Skeletal muscle cell (primary cell): ENCODE data around the gene SCGB1A1.
A peak's percentile ranks its signal among the peaks of the same experiment; 100 is the strongest.
"Not testable (repeated sequence)": the region's sequence is repeated elsewhere in the genome, so short reads cannot be mapped to it uniquely, and the experiment has no call there.

Experiments
- DNase-seq: peaks from one replicate; pipeline ENCODE4 v3.0.0-alpha.2; 2010; ENCODE audit warnings: low read depth
- H3K4me3 ChIP-seq: 2 replicates; pipeline ENCODE4 v1.5.1; 2011; ENCODE audit warnings: low read depth, mild to moderate bottlenecking, control low read depth, low read length, moderate library complexity

Gene SCGB1A1, protein sequence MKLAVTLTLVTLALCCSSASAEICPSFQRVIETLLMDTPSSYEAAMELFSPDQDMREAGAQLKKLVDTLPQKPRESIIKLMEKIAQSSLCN

GRCh38 chr11:62418733-62419132 is at the start of gene SCGB1A1:
TSS of gene SCGB1A1 (plus strand) at chr11:62419033. CDS start at chr11:62419096, 63 bp downstream.
- DNase-seq: no peak
- no peak within 1 kb of the TSS for H3K4me3 ChIP-seq

GRCh38 chr11:62370743-62371440 is 47.9 kb upstream of the SCGB1A1 start:
- no peak overlapping the region for H3K4me3 ChIP-seq
- DNase-seq: no peak

DNA sequence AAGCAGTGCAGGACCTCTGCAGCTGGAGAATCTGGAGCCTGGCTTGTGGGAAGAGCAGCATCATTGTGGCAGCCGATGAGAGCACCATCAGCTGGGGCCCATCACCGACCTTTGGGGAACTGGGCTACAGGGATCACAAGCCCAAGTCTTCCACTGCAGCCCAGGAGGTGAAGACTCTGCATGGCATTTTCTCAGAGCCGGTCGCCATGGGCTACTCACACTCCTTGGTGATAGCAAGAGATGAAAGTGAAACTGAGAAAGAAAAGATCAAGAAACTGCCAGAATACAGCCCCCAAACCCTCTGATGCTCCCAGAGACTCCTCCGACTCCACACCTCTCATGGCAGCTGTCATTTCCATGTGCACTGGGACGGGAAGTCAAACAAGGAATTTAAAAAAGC is 46.0 kb upstream of the SCGB1A1 start:
- no peak for DNase-seq
- H3K4me3 ChIP-seq: no peak overlapping the region

DNA sequence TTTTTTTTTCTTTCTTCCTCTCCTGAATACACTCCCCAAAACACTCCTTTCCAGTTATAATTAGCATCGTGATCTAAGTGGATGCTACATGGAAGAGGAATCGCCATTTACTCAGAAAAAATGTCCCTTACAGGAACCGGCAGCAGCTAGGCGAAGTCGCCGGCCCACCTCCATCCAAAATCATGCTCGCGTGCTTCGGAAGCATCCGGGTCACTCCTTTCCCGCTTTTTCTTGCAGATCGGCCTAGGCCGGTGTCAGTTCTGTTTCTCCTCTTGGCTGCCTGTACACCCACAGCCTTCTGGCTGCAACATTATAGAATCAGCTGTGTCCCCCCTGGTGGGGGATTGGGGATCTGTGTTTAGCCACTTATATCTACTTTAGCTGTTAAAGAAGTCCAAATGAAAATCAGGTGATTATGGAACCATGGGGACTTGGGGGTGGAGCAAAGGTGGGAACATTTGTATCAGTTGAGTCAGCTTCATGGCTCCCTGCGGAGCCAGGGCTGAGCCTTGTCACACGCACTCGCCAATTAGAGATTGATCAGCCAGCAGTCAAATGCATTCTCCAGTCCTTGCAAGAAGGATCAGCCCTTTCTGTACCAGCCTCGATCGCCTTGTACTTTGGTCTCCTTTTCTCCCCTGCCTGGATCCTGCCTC is 45.2 kb upstream of the SCGB1A1 start:
- H3K4me3 ChIP-seq: no peak overlapping the region
- no peak for DNase-seq

GRCh38 chr11:62374801-62375200 is 44.0 kb upstream of the SCGB1A1 start:
- DNase-seq: no peak
- H3K4me3 ChIP-seq: no peak overlapping the region

- DNase-seq, H3K4me3 ChIP-seq: not testable (repeated sequence)
Measured at GRCh38 chr11:62378459-62379063, 40.3 kb upstream of the SCGB1A1 start.

DNA sequence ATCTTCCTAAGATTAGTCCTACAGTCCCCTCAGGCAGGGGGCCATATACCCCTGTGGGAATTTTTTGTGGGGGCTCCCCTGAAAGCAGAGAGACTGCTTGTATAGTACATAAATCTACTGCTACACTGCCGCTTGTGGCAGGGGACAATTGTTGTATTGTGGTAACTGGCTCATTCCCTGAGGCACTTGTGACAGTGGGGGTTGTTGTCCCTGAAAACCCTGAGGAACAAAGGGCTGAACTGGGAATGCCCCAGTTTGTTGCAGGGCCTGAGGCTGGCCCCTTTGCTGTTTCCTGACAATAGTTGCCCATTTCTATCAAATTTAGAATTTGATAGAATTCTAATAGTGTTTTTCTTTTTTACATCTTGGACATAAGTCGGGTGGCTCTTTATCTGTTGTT is 39.2 kb upstream of the SCGB1A1 start:
- not testable (repeated sequence) for H3K4me3 ChIP-seq, DNase-seq

DNA sequence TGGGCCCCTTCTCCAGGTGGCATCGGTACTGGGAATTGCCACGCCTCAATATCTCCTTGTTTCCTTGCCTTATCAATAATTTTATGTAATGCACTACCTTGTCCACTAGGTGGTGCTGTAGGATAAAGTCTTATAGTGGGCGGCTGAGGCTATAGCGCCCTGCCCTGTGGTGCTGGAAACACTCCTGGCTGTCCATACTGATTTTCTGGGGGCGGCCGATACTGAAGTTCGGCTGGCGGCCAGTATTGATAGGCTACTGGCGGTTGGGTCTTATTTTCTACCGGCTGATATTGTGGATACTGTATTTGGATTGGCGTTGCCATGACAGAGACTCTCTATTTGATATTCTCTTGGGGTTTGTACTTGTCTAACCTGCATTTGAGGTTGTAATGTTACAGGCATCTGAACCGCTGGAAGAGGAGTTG is 38.0 kb upstream of the SCGB1A1 start:
- peak; percentile 18 for DNase-seq
- H3K4me3 ChIP-seq: not testable (repeated sequence)

DNA sequence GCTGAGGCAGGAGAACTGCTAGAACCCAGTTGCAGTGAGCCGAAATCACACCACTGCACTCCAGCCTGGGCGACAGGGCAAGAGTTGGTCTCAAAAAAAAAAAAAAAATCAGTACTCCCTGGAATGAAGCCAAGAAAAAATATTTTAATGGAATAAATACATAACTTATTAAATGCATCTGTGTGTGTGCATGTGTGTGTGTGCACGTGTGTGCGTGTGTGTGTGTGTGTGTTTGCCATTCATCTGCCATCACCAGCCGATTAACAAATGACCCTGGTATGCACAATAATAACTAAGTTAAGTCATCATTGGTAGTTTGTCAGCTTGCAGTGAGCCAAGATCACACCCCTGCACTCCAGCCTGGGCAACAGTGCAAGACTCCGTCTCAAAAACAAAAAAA is 35.0 kb upstream of the SCGB1A1 start:
- no peak overlapping the region for H3K4me3 ChIP-seq
- DNase-seq: no peak

DNA sequence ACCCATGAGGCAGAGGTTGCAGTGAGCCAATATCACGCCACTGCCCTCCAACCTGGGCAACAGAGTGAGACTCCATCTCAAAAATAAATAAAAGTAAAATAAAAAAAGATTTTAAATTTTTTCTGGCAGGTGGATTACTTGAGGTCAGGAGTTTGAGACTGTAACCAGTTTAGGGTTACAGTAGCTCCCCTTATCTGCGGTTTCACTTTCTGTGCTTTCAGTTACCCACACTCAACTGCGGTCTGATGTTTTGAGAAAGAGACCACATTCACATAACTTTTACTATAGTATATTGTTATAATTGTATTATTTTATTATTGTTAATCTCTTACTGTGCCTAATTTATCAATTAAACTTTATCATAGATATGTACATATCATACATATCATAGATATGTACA is 32.8 kb upstream of the SCGB1A1 start:
- not testable (repeated sequence) for H3K4me3 ChIP-seq, DNase-seq

- DNase-seq: no peak
- no peak overlapping the region for H3K4me3 ChIP-seq
Measured at GRCh38 chr11:62387381-62387780, 31.5 kb upstream of the SCGB1A1 start.

- H3K4me3 ChIP-seq: no peak overlapping the region
- DNase-seq: no peak
Measured at GRCh38 chr11:62388999-62389398, 29.8 kb upstream of the SCGB1A1 start.

GRCh38 chr11:62390237-62390636 is 28.6 kb upstream of the SCGB1A1 start:
- no peak for DNase-seq
- H3K4me3 ChIP-seq: no peak overlapping the region

- no peak for DNase-seq
- H3K4me3 ChIP-seq: no peak overlapping the region
Measured at GRCh38 chr11:62390722-62391121, 28.1 kb upstream of the SCGB1A1 start.

DNA sequence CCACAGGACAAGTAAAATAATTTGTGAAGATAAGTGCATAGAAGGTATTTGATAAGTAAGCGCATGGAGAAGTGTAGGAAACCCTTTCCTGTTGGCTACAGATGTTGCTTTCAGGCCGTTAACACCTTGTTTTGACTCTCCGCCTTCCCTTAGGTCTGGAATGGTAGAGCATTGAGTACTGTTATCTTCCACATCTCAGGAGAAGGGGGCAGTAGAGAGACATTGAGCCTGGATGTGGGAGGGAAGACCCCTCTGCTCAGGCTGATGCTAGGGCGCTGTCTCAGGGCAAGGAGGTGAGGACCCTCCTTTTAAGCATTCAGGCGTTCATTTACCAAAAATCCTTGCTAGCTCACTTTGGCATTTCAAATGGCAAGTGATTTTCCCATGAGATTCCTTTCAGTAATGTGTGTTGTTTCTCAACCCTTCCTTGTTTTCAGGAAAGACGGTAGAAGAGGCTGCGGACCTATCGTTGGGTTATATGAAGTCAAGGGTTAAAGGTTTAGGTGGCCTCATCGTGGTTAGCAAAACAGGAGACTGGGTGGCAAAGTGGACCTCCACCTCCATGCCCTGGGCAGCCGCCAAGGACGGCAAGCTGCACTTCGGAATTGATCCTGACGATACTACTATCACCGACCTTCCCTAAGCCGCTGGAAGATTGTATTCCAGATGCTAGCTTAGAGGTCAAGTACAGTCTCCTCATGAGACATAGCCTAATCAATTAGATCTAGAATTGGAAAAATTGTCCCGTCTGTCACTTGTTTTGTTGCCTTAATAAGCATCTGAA is 27.0 kb upstream of the SCGB1A1 start:
- no peak overlapping the region for H3K4me3 ChIP-seq
- no peak for DNase-seq

DNA sequence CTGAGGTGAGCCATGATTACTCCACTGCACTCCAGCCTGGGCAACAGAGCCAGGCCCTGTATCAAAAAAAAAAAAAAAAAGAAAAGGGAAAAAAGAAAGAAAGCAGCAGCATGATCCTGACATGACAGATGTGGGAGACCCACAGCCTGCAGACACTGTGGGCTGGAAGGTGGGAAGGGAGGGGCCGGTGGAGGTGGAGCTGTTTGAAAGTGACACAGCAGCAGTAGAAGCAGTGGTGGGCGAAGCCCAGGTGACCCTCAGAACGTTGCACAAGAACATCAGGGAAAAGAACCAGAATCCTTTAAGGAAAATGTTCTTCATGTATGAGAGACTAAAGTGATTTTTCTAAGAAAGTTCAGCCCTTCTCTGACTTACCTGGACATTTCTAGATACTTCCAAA is 26.3 kb upstream of the SCGB1A1 start:
- no peak overlapping the region for H3K4me3 ChIP-seq
- DNase-seq: no peak

DNA sequence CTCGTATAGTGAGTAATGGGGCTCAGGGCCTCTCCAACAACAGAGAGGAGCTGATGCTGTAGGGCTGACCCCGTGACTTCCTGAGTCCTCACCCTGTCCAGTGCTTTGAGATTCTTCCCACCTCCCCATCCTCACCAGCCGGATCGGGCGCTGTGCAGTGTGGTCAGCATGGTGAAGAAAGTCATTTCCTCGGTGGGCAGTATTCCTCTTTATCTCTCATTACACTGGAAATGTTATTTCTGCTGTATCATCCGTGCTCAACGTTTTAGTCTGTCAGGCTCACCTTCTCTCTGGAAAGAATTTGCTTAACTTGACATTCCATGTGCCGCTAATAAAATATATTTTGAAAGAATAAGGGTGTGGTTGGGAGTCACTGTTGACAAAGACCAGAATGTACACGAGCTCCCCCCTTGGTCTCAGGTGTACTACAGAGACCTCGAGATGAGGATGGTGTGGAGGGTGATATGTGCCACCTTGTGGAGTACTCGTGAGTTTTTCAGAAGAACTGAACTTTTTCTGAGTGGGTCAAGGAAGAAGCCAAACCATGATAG is 25.7 kb upstream of the SCGB1A1 start:
- DNase-seq: no peak
- no peak overlapping the region for H3K4me3 ChIP-seq

DNA sequence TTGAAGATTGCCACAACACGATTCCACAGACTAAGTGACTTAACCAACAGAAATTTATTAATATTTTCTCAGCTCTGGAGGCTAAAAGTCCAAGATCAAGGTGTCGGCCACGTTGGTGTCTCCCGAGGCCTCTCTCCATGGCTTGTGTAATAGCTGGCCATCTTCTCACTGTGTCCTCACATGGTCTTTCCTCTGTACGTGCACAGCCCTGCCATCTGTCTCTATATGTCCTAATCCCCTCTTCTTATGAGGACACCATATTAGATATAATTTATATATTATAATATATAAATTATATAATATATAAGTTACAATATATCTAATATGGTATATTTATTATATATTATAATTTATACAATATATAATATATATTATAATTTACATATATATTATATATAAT is 25.1 kb upstream of the SCGB1A1 start:
- DNase-seq: no peak
- H3K4me3 ChIP-seq: no peak overlapping the region

DNA sequence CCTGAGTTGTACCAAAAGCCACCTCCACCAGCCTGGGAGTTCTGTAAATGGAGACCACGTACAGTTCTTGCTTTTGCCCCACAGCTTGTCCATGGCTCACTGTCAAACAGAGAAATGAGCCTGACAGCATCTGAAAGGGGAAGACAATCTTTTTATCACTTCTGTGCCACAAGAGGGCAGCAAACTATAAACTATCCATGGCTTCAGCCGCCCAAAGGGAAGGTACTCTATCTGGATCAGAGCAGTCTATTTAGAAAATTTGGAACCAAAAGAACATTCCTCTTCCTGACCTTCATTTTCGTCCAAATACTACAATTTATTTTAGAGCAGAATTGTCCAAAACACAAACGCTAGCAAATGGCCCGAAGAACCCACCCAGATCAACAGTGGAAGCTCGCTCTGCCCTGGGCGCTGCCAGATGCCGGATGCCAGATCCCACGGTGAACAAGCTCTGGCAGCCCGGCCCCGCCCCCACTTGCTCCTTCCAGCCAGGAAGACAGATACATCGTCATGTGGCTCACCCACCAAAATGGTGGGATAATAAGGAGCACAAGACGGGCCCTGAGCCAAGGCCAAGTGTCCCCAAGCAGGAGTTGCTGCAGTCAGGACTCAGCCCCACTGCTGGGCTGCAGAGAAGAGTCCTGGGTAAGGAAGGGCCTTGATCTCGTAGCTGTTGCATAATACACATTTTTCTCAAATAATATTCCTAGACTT is 23.9 kb upstream of the SCGB1A1 start:
- H3K4me3 ChIP-seq: peak overlapping the region; percentile 44
- peak; percentile 50 for DNase-seq
